H1 (cell line): ENCODE results near the gene TPSG1. TPM values are rescaled to one million over a fixed set of nuclear protein-coding genes. Genes with fewer than 3 reads are reported as not detected.

Experiments used
- RFX5 ChIP-seq: IDR thresholded peaks from 2 replicates; pipeline ENCODE4 v1.6.1; 2011; ENCODE audit warnings: low read depth, low read length, improper control_type of control experiment, borderline replicate concordance
- TAF1 ChIP-seq: IDR thresholded peaks from 2 replicates; pipeline ENCODE4 v1.6.1; 2011; ENCODE audit warnings: mild to moderate bottlenecking, low read depth, low read length
- polyA plus RNA-seq, 7 experiments: library from polyadenylated mRNA; depleted of rRNA in 3 of 7; stranded (reverse) in 5 of 7; unstranded in 2 of 7; fragments of >200 nt in 5 of 7; fragments of 200-250 nt in 2 of 7; gene quantifications; 1 replicate in 5 of 7; 2 replicates in 1 of 7; 4 replicates in 1 of 7; pipeline versions ENCODE4 v1.2.1 to v1.2.3, GENCODE V29; 2011 to 2013; ENCODE audit warnings: missing spikeins in 2 of 7, mixed read lengths in 2 of 7
- total RNA-seq: library from RNA; stranded (reverse); fragmentation: NEBNext Ultra II Directional; extraction: Animal tissue kit (Norgen Biotek cat#: 25700); gene quantifications from 2 replicates; pipeline ENCODE4 v1.2.1, GENCODE V29; 2021

Gene TPSG1
- total and polyA plus RNA-seq, 2 of the 8 experiments (the other 6 are each of a cell fraction or from before 2014, with no cell fraction given): not detected

GRCh38 chr16:1263591-1264344 lies 38.7 kb upstream of the TPSG1 start (continued):
- TF ChIP-seq TAF1 (no peak), RFX5 (no peak)
